GM19099 (cell line): ENCODE results near the gene ZNF639.

Experiments used
- POLR2A ChIP-seq: IDR thresholded peaks from 3 replicates; pipeline ENCODE4 v1.6.1; 2011; ENCODE audit warnings: low read depth; ENCODE audit not compliant: insufficient read length; ENCODE audit errors: extremely low read depth

ZNF639 gene

DNA sequence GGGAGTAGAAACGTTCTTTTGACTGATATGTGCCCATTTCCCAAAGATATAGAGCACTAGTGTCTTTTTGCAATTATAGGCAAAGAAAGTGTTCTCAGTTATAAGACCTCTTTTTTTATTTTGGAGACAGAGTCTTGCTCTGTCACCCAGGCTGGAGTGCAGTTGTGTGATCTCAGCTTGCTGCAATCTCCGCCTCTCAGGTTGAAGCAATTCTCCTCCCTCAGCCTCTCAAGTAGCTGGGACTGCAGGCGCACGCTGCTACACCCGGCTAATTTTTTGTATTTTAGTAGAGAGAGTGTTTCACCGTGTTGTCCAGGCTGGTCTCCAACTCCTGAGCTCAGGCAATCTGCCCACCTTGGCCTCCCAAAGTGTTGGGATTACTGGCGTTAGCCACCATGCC lies 20.7 kb upstream of the ZNF639 start:
- no peak for TF ChIP-seq POLR2A

DNA sequence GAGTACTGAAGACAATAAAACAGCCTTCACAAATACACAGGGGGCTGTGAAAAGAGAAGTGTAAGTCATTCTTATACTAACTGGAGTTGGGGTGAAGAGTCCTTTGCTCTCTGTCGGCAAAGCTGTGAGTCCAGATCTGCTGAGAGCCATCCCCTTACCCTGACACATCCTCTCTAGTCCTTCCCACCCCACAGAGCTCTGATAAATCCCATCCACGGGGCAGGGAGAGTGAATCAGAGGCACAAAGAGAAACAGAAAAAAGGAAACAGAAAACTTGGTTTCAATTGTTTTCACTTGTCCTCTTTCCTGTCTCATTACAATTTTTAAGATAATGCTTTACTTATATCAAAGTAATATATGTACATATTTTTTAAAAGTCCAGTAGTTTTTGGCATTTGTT lies 18.2 kb upstream of the ZNF639 start:
- no peak for TF ChIP-seq POLR2A

DNA sequence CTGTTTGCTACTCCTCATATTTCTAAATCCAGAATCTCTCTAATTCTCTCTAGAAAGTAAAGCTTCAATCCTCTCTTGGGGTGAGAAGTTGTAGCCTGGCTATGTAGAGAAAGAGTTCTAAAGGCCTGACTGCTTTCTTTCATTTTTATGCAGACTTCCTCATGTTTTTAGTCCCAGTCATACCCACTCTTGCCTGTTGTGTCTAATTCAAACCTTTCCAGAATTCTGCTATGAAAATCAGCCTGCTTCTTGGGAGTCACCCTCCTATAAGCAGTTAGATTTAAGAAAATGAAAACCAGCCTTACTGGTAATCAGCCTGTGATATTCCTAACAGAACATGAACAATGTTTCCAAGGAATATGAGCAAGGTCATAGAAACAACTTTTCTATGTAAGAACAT lies 14.8 kb upstream of the ZNF639 start:
- TF ChIP-seq POLR2A = no peak

- no peak for TF ChIP-seq POLR2A
Observed at GRCh38 chr3:179309225-179310078, 13.4 kb upstream of the ZNF639 start.

DNA sequence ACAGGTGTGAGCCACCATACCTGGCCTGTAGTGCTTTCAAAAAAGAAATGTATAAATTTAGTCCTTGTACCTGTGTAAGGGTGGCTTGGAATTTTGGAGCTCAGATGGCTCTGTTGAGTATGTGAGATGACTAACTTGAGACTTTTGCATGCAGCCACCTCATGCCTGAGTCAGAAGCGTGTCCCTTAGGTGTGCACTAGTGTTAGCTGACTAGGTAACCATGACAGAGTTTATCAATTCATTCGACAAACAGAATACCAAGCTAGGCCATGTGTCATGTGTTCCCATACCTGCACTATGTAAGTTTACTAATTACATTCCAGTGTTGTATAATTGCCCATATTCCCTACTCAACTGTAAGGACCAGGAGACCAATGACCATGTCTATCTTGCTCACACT lies 4.0 kb upstream of the ZNF639 start:
- no peak for TF ChIP-seq POLR2A

GRCh38 chr3:179321668-179322285 lies 1.1 kb upstream of the ZNF639 start:
- no peak for TF ChIP-seq POLR2A

DNA sequence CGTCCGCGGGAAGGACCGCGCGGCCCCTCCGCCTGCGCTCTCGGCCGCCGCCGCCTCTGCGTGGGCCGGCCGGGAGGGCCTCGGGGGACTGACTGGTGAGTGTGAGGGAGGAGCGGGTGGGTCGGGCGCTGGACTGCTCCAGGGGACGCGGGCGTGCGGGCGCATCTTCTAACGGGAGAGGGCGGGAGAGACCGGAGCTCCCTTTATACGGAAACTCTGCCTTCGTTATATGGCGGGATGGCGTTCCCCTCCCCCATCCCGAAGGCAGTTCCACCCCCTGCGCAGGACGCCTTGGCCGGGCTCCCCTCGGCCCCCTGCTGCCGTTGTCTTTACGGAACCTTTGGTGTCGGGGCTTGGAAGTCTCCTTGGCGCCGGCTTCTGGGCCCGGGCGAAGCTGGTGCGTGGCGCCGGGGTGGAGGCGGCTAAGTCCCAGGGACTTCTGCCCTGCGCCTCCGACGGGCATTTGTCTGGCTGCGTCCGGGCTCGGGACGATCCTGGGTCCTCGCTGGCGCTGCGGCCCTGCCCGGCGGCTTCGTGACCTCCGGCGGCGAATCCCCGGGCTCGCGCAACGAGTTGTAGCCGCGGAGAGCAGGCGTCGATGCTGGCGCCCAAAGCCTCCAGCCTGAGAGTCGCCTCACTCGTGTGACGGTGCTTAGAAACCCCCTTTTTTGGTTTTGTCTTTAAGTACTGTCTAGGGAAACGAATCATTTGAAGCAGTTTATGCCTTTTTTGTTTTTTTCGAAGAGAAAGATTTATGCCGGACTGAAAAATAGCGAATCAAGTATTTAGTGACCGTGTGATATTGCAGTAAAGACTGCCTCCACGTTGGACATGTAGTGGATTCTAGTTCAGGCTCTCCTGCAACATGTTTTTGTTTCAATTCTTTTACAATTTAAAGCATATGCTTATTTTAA lies 623 bp downstream of the ZNF639 start:
- TF ChIP-seq POLR2A = no peak

- no peak for TF ChIP-seq POLR2A
Observed at GRCh38 chr3:179324270-179324754, 1.5 kb downstream of the ZNF639 start.

DNA sequence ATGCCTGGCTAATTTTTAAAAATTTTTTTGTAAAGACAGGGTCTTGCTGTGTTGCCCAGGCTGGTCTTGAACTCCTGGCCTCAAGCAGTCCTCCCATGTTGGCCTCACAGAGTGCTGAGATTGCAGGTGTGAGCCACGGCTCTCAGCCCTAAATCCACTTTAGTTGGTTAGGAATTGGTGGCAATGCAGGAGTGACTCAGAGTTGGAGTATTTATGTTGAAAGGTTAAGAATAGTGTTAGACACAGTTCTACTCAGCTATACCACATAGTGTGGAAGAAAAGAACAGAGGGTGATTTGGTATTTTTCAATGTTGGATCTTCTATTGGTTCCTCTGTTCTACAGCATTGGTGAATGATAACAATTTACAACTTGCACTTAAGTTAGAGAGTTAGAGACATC lies 7.6 kb downstream of the ZNF639 start:
- no peak for TF ChIP-seq POLR2A

DNA sequence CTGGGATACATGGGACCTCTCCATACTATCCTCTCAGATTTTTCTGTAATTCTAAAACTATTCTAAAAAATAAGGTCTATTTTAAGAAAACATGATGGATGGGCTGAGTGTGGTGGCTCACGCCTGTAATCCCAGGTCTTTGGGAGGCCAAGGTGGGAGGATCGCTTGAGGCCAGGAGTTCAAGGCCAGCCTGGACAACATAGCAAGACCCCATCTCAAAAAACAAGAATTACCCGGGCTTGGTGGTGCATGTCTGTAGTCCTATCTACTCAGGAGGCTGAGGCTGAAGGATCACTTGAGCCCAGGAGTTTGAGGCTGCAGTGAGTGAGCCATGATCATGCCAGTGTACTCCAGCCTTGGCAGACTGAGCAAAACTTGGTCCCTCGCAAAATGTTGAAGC lies 9.4 kb downstream of the ZNF639 start:
- no peak for TF ChIP-seq POLR2A

DNA sequence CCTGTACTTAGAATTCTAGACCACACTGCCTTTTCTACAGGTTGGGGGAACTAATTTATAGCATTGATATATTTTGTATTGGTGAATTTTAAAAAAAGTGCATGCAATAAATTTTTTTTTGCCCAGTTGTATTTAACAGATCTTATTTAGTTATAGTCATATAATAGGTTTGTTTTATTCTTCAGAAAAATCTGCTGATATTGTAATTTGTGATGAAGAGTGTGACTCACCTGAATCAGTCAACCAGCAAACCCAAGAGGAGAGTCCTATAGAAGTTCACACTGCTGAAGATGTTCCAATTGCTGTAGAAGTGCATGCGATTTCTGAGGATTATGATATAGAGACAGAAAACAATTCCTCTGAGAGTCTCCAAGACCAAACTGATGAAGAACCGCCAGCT lies 10.3 kb downstream of the ZNF639 start:
- no peak for TF ChIP-seq POLR2A

DNA sequence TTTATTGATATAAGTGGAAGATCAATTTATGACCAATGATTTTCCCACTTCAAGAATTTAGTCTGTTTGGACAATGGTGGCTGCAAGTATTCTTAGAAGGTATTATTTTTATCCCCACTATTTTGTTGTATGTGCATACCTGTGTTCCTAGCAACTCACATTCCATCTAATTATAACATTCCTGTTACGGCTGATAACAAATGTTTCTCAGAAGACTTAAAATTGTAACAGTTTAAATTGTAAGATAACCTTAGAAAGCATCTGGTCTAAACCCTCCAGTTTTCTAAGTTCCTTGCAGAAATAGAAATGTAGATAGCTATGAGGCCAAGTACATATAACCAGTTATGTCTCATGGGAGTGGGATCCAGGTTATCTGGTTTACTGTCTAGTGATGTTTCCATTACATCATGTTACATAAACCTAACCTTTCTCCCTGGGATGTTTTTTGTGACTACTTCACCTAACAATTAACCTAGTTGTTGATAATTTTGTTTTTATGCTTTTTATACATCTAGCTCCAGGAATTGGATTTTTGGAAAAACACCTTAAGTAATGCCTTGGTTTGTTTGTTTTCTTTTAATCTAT lies 13.6 kb downstream of the ZNF639 start:
- no peak for TF ChIP-seq POLR2A

DNA sequence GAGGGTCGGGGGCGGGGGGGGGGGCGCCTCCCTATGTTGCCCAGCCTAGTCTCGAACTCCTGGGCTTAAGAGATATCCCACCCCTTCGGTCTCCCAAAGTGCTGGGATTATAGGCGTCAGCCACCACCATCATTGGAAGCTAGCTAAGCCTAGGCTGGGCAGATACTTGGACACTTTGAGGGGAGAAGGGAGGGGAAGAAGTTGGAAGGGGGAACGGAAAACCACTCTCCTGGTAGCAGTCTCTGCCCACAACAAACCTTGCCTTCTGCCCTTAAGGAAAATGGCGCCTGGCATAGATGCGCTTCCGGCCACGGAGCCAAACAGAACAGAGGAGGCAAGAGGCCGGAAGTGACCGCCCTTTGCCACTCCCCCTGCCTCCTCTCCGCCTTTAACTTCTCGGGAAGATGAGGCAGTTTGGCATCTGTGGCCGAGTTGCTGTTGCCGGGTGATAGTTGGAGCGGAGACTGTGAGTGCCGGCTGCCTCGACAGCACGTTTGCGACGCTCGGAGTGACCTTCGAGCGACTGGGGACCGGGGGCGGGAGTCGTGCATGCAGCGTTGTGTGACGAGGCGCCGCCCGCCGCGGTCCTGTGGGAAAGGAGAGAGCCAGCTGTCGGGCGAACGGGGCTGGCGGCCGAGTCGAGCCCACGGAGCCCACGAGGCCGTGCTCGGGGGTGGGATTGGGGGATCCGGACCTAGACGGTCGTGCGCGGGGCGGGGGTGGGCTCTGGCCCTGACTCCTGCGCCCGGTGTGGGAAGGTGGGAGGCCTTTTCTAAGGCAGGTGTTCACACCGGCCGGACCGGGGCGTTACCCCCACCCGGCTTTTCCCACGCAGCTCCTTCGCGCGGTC lies 24.7 kb downstream of the ZNF639 start, which contains the start of gene MFN1:
Gene MFN1 (plus strand): TSS at position 365 of the 850 bp plus-strand sequence. CDS start 1,143 bp downstream, outside the sequence.
- peak; percentile 93 for TF ChIP-seq POLR2A
